ENCODE results near the gene TPT1.
A peak's percentile ranks its signal among the peaks of the same experiment; 100 is the strongest.
"Not testable (repeated sequence)": the region's sequence is repeated elsewhere in the genome, so short reads cannot be mapped to it uniquely, and the experiment has no call there.

TPT1 gene

GRCh38 chr13:45381196-45381595 lies 40.2 kb upstream of the TPT1 start:
- H3K4me3 ChIP-seq (ENCODE audit: low read length), result no peak overlapping the region
- no peak for DNase-seq (ENCODE audit: low read depth)
- TF ChIP-seq CTCF (conservative IDR thresholded peaks at IDR 0.05; ENCODE audit: low read length), result no peak

GRCh38 chr13:45380708-45381107 lies 39.7 kb upstream of the TPT1 start:
- not testable (repeated sequence) for DNase-seq (ENCODE audit: low read depth); H3K4me3 ChIP-seq (ENCODE audit: low read length)

GRCh38 chr13:45379516-45379915 lies 38.5 kb upstream of the TPT1 start:
- H3K4me3 ChIP-seq (ENCODE audit: low read length); DNase-seq (ENCODE audit: low read depth): not testable (repeated sequence)

- H3K4me3 ChIP-seq (ENCODE audit: low read length); DNase-seq (ENCODE audit: low read depth): not testable (repeated sequence)
Observed at GRCh38 chr13:45378786-45379185, 37.8 kb upstream of the TPT1 start.

GRCh38 chr13:45377314-45377713 lies 36.3 kb upstream of the TPT1 start:
- not testable (repeated sequence) for H3K4me3 ChIP-seq (ENCODE audit: low read length); DNase-seq (ENCODE audit: low read depth)

GRCh38 chr13:45376651-45377050 lies 35.7 kb upstream of the TPT1 start:
- not testable (repeated sequence) for H3K4me3 ChIP-seq (ENCODE audit: low read length); DNase-seq (ENCODE audit: low read depth)

GRCh38 chr13:45374917-45375316 lies 33.9 kb upstream of the TPT1 start:
- no peak overlapping the region for H3K4me3 ChIP-seq (ENCODE audit: low read length)
- DNase-seq (ENCODE audit: low read depth), result peak; percentile 21
- no peak for TF ChIP-seq CTCF (conservative IDR thresholded peaks at IDR 0.05; ENCODE audit: low read length)

- no peak for DNase-seq (ENCODE audit: low read depth)
- TF ChIP-seq CTCF (conservative IDR thresholded peaks at IDR 0.05; ENCODE audit: low read length), result no peak
- no peak overlapping the region for H3K4me3 ChIP-seq (ENCODE audit: low read length)
Observed at GRCh38 chr13:45373162-45373547, 32.2 kb upstream of the TPT1 start.

GRCh38 chr13:45372189-45373161 lies 31.5 kb upstream of the TPT1 start:
- TF ChIP-seq CTCF (conservative IDR thresholded peaks at IDR 0.05; ENCODE audit: low read length), result no peak
- no peak overlapping the region for H3K4me3 ChIP-seq (ENCODE audit: low read length)
- no peak for DNase-seq (ENCODE audit: low read depth)

GRCh38 chr13:45370922-45371406 lies 30.0 kb upstream of the TPT1 start:
- peak; percentile 77 for TF ChIP-seq CTCF (conservative IDR thresholded peaks at IDR 0.05; ENCODE audit: low read length)
- H3K4me3 ChIP-seq (ENCODE audit: low read length), result no peak overlapping the region

More at GRCh38 chr13:45370922-45371406, 30.0 kb upstream of the TPT1 start:
- DNase-seq (ENCODE audit: low read depth), result peak; percentile 86
